A172 (cell line): ENCODE results near the gene MED29. TPM values are rescaled to one million over a fixed set of nuclear protein-coding genes. Genes with fewer than 3 reads are reported as not detected.

Experiments
- DNase-seq: peaks from one replicate; pipeline ENCODE4 v3.0.0-alpha.2; 2015; ENCODE audit warnings: low spot score
- total RNA-seq: library from RNA; depleted of rRNA; stranded (reverse); fragments of >200 nt; shearing (Covaris generic); gene quantifications from 2 replicates; pipeline ENCODE4 v1.2.3, GENCODE V29; 2014

MED29 gene
- total RNA-seq, 1 experiment from 2014 or later: 20.9 TPM

DNA sequence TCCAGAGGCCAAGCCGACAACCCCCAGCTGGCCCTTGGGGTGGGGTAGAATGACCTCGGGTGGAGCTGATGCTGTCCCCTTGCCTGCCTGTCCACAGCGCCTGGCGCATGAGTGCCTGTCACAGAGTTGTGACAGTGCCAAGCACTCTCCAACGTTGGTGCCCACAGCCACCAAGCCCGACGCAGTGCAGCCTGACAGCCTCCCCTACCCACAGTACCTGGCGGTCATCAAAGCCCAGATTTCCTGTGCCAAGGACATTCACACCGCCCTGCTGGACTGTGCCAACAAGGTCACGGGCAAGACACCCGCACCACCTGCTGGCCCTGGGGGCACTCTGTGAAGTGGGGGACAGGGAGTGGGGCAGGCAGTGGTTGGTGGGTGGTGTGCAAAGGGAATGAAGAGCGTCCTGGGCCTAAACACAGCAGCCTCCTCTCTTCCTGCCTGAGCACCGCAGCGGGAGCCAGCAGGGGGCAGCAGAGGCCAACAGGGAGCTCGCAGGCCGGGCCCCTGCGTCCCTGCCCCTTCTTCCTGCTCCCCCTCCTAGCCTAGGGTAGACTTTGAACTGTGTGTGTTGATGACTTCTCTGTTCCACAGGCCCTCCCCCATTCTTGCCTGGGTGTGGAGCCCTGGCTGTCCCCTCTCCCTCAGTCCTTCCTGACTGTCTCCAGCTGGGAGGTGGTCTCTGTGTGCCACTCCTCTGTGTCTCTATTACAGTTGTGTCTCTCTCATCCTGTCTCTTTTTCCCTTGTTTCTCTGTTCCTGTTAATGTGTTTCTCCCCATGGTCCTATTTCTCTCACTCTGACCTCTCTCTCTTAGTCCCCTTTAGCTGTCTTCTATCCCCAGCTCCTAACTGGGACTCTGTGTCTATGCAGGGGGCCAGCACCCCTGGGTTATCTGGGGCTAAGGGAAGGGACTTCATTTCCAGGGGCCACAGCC, 6.5 kb downstream of the MED29 start:
- peak; percentile 79 for DNase-seq

DNA sequence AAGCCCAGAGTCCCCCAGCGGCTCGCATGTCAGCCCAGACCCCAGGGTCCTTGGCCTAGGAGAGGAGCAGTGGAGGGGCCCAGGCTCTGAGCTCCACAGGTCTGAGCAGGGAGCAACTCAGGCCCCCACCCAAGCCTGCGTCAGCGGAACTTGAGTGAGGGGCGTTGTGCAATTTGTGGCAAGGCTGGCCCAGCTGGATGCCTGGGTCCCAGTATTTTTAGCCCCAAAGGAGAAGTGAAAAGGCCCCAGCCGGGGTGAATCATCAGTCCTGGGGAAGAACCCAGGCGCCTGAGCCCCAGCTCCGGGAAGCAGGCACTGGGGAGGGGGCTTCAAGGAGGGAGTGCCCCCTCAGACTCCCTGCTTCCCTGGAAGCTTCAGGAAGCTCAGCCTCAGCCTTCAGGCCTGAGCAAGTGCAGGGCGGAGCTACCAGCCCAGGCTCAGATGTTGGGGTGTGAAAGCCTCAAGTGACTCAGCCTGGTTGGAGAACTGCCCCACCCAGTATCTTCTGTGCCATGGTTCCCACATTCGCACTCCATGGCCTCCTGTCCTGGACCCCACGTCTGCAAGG, 7.2 kb downstream of the MED29 start:
- DNase-seq: peak; percentile 92

DNA sequence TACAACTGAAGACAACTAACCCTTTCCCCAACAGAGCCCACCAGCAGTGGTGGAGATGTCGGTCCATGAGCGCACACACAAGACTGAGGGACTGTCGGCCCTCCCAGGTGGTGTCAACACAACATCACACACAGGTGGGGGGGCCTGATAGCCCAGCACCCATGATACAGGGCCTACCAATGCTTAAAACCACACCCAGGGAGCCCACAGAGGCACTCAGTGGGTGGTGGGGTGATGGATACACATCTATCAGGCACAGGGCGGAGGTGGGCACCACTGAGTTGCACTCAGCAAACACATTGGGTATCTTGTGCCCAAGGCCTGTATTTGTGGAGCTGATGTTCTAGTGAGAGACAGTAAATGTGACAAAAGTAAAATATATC, 8.5 kb downstream of the MED29 start:
- DNase-seq: no peak

DNA sequence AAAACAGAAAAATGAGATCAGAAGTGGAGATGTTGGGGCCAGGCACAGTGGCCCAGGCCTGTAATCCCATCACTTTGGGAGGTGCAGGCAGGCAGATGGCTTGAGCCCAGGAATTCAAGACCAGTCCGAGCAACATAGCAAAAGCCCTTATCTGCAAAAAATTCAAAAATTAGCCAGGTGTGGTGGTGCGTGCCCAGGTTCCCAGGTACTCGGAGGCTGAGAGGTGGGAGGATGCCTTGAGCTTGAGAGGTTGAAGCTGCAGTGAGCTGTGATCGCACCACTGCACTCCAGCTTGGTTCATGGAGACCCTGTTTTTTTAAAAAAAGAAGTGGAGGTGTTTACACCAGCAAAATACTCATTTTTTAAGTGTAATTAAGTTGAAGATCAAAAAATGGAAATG, 8.9 kb downstream of the MED29 start:
- DNase-seq: no peak

DNA sequence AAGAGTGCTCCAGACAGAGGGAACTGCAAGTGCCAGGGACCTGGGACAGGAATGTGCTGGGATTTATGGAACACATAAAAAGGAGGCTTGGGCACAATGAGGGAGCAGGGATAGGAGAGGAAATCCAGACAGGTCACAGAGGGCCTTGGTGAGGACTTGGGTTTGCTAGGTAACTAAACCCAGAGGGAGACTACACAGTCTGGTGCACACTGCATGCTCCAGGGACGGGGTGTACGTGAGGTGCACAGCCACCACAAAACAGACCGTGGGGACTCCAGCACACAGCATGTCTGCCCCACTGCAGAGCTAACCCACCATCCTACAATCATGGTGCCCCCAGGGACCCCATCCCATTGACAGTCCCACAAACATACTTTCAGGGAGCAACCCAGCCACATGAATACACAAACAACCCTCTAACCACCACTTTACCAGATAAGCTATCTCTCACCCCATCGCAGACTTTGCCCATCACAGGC, 9.9 kb downstream of the MED29 start:
- no peak for DNase-seq

DNA sequence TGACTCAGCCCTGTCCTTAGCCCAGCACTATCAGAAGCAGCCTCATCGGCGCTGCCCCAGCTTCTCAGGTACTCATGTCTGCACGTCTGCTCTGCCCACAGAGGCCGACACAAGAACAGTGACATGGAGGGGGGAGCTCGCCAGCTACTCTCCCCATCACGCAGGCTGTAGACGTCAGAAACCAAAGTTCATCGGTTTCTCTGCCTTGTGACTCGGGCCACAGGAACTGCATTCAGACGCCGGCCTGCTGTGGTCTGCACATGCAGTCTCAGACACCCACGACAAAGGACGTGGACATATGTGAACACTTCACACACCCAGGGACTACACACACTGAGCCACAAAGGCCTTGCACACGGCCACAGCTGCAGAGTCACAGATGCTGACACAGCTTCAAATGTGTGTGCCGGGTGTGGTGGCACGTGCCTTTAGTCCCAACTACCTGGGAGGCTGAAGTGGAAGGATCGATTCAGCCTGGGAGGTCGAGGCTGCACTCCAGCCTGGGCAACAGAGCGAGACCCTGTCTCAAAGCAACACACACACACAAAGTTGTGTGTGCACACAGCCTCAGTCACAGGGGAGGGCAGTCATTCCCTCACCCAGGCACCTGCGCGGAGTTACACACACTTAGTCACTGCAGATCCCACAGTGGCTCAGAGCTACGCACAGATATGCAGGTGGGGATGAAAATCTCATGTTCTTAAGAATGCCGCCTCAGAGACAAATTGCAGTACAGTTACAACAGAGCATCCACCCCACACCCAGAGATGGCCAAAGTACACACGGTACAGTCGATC, 10.6 kb downstream of the MED29 start:
- peak; percentile 90 for DNase-seq

DNA sequence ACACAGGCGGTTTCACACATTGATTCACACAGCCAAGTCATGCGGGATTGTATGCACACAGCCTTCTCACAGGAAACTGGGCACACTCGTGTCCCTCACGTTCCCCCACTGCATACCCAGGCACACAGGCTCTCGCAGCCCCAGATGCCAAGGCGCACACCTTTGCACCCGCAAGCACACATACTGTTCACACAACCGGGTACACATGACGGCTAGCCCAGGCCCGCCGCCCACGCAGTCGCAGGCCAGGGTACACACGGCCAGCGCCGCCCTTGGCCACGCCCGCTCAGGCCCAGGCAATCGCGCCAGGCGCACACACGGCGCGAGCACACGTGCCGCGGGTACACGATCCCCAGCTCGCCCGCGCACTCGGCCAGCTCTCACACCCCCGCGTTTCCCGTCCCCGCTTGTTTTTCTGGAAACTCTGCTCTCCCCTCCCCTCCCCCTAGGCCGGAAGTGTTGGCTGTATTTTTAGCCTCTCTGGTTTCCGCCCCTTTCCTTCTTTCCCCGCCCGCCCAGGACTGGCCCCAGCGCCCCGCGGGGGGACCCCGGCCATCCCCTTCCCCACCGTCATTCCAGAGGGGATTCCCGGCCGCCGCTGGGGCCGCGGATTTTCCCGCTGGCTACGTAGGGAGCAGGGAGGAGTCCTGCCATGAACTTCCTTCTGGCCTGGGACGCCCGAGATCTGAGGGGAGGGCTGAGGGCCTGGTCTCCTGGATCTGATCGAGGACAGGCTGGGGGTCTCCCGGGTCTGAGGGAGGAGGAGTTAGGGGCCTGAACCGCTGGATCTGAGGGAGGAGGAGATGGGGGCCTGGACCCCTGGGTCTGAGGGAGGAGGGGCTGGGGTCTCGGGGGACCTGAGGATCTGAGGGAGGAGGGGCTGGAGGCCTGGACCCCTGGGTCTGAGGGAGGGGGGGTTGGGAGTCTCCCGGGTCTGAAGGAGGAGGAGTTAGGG, 11.4 kb downstream of the MED29 start:
- DNase-seq: peak; percentile 82

DNA sequence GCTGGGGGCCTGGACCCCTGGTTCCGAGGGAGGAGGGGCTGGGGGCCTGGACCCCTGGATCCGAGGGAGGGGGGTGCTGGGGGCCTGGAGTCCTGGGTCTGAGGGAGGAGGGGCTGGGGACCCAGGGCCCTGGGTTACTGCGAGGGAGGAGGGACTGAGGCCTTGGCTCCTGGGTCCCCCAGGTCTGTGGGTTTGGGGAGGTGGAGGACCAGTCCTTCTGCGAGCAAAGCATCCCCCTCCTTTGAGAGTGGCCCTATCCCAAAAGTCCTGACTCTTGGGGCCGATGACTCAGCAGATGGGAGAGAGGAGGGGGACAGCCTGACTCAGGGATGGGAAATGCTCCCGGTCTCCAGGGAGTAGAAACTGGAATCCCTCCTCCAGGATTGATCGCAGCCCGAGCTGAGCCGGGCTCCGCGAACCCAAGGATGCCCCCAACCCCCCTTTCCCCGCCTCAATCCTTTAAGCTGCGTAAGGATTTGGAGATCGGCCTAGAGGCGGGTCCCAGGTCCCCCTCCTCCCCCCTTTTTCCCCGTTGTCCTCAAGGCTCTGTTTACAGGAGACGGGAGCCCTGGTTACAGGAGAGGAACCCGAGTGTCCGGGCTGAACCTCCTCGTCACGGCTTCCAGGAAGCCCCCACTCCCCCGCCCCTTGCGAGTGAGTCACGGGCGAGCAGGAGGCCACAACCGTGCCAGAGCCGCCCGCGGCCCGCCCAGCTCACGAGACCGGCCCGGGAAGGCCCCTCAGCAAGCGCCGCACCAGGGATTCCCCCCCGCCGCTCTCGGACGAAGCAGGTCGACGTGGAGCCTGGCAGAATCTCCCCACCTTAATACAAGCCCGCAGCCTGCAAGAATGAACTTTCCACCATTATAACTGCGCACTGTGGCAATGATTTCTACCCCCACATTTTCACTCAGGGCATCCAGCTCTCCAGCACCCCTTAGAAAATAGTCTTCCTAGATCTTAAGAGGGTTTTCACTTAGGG, 12.4 kb downstream of the MED29 start:
- peak; percentile 96 for DNase-seq

DNA sequence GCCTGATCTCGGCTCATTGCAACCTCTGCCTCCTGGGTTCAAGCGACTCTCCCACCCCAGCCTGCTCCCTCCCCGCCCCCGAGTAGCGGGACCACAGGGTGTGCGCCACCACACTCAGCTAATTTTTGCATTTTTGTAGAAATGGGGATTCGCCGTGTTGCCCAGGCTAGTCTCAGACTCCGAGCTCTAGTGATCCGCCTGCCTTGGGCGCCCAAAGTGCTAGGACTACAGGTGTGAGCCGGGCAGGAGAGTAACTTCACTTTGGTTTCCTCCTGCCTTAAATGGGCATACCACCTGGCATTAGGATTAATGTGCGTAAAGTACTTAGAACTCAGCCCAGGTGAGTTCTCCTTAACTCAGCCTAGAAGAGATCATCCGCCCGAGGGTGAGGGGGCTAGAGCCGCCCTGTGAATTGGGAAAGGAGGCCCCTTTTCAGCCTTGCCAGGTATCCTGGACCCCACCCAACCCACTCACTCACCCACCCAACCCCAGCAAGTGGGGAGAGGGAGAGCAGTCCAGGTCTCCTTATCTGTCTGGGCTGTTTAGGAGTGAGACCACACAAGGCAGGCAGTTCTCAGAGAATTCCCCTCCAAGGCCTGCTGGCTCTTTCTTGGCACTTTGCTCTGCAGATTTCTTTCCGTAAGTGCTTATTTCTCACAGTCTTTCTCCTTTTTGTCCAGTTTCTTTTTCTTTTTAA, 14.2 kb downstream of the MED29 start:
- DNase-seq: no peak

DNA sequence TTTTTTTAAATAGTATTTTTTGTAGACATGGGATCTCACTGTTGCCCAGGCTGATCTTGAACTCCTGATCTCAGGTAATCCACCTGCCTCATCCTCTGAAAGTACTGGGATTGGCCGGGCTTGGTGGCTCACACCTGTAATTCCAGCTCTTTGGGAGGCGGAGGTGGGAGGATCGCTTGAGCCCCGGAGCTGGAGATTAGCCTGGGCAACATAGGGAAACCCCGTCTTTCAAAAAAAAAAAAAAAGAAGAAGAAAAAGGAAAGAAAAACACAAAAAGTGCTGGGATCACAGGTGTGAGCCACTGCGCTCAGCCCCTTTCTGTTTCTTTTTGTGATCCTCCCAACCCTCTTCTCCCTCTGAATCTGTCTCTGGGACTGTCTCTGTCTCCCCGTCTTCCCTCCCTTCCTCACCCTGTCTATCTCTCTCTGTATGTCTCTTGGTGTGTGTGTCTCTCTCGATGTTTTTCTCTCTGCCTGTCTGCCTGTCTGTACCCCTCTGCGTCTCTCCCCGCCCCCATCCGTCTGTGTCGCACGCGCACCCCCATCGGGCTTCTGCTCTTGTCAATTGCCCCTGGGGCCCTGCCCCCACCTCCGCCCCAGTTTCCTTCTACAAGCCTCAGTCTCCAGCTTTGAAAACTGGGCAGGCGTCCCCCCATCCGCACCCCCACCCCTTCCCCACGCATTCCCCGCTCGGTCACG, 14.9 kb downstream of the MED29 start:
- DNase-seq: no peak

DNA sequence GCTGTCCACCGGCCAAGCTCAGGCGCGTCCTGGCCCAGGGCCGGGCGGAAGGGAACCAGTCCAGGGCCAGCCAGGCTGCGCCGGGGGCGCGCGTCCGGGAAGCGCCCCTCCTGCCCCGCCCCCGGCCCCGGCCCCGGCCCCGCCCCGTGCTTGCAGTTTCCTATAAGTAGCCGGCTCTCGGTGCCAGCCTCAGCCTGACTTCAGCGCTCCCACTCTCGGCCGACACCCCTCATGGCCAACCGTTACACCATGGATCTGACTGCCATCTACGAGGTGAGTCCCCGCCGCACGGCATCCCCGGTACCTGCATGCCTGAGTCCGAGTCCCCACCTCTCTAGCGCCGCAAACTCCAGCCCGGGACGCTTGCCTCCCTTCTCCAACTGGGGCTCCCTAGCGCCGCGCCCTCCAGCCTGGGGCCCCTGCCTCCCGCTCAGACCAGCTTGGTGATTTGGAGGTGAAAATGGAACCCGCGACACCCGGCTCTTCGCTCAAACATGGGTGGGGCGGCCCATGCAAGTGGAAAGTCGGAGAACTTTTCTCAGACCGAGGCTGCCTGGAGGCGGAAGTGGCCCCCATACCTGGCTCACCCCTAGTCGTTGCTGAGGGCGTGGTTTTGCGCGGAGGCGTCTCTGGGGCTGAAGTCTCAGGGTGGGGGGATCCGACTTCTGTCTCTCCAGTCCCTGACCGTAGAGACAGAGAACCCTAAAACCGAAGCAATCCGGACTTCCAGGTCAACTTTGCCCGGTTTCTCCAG, 15.7 kb downstream of the MED29 start, which contains the start of gene ZFP36:
ZFP36 (plus strand) TSS at position 192 of the 754 bp plus-strand sequence; CDS start at position 250, 58 bp downstream.
- peak; percentile 69 for DNase-seq

DNA sequence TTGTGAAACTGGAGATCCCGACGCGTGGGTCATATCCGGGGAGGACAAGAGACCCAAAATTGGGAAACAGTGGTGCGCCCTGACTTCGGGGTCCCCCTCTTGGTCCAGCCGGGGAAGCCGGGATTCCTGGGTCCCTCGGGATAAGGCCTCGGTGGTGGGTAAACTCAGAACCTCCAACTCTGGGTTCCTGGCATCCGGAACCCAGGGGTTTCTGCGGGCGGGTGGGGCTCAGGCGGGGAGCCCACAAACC, 16.2 kb downstream of the MED29 start:
- no peak for DNase-seq

DNA sequence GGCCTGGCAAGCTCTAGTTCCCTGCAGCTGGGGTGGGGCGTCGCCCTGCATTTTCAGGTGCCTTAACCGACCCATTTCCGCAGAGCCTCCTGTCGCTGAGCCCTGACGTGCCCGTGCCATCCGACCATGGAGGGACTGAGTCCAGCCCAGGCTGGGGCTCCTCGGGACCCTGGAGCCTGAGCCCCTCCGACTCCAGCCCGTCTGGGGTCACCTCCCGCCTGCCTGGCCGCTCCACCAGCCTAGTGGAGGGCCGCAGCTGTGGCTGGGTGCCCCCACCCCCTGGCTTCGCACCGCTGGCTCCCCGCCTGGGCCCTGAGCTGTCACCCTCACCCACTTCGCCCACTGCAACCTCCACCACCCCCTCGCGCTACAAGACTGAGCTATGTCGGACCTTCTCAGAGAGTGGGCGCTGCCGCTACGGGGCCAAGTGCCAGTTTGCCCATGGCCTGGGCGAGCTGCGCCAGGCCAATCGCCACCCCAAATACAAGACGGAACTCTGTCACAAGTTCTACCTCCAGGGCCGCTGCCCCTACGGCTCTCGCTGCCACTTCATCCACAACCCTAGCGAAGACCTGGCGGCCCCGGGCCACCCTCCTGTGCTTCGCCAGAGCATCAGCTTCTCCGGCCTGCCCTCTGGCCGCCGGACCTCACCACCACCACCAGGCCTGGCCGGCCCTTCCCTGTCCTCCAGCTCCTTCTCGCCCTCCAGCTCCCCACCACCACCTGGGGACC, 16.6 kb downstream of the MED29 start:
- peak; percentile 35 for DNase-seq

DNA sequence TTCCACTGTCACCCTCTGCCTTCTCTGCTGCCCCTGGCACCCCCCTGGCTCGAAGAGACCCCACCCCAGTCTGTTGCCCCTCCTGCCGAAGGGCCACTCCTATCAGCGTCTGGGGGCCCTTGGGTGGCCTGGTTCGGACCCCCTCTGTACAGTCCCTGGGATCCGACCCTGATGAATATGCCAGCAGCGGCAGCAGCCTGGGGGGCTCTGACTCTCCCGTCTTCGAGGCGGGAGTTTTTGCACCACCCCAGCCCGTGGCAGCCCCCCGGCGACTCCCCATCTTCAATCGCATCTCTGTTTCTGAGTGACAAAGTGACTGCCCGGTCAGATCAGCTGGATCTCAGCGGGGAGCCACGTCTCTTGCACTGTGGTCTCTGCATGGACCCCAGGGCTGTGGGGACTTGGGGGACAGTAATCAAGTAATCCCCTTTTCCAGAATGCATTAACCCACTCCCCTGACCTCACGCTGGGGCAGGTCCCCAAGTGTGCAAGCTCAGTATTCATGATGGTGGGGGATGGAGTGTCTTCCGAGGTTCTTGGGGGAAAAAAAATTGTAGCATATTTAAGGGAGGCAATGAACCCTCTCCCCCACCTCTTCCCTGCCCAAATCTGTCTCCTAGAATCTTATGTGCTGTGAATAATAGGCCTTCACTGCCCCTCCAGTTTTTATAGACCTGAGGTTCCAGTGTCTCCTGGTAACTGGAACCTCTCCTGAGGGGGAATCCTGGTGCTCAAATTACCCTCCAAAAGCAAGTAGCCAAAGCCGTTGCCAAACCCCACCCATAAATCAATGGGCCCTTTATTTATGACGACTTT, 17.4 kb downstream of the MED29 start:
- DNase-seq: no peak

DNA sequence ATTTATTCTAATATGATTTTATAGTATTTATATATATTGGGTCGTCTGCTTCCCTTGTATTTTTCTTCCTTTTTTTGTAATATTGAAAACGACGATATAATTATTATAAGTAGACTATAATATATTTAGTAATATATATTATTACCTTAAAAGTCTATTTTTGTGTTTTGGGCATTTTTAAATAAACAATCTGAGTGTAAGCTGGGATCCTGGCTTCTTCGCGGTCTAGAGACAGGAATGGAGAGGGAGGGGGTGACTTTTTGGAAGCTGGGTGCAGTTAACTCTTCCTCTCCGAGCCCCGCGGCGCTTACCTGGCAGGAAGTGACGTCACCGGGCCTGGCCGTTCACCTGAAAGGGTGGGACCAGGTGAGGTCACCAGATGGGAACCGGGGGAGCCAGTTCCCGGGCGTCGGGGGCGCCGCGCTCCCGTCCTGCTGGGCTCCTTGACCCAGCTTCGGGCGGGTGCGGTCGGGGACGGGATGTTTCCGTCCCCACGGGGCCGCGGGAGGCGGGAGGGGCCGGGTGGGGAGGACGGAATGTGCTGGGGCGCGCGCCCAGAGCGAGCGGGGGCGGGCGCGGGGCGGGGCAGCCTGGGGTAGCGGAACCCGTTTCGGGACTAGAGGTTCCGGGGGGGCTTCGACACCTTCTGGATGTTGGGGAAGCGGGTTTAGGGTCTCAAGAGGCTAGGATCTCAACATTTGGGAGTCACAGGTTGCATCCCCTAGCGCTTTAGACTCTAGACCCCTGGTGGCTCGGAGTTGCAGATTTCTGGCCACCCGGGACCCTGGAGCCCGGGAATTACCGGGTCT, 18.2 kb downstream of the MED29 start:
- DNase-seq: peak; percentile 31
